Renal pelvis (tissue), 4 donors: ENCODE measurements around the gene AGAP1. TPM values are rescaled to one million over a fixed set of nuclear protein-coding genes. Genes with fewer than 3 reads are reported as not detected.

Experiments
- DNase-seq: peaks from one replicate; pipeline ENCODE4 v3.0.0-alpha.2; 2013
- polyA plus RNA-seq, 3 donors: library from polyadenylated mRNA; unstranded; fragments of 120-200 nt; gene quantifications; one replicate each; pipeline ENCODE4 v1.2.1, GENCODE V29; 2013; ENCODE audit not compliant: insufficient read length in 3 of 3

Gene AGAP1
- polyA plus RNA-seq, 3 donors: 20.5 to 23.8 (median 21.0) TPM

GRCh38 chr2:235804676-235805075, 310.8 kb downstream of the AGAP1 start:
- no peak for DNase-seq

DNA sequence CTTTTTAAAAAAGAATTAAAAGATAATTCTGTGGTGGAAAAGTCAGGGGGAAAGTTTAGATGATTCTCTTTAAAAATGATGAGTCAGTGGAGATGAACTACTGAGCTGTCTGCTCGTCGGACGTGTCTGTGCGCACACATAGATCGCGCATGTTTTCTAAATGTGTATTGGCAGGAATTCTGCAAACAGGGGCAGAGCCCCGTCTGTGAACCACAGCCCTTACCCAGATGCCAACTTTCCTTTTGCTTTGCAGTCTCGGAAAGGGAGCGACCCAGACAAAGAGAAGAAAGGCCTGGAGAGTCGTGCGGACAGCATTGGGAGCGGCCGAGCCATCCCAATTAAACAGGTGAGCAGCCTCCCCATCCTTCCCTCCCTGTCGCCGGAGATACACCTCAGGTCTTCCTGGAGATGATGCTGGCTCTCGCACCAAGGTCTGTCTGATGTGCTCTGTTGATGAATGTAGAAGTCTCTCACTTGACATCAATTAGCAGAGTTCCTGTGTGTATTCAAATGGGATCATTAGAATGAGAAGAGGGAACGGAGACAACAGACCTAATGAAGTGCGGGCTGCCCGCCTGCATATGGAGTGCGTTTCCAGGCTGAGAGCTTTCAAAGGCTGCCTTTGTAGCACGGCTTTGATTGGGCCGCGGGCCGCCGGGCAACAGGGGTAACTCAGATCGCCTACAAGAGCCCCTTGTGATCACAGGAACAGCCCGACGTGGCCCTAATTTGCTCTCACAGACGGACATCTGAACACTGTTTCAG, 313.3 kb downstream of the AGAP1 start:
- DNase-seq: no peak

DNA sequence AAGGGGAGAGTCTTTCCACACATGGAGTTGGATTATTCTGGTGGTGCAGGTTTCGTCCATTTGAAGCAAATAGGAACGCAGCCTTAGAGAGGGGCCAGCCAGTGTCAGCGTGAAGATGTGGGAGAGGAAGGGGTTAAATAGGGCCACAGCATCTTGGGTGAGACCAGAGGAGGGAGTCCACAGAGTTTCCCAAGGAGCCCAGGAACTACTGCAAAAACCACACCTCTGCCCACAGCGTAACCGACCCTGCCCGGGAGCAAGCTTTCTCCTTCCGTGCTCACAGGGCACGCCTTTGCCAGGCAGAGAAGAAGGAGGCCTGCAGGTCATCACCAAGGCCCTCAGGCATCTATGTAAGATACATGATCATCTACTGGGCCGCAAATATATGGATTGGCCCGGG, 314.5 kb downstream of the AGAP1 start:
- no peak for DNase-seq

- no peak for DNase-seq
Observed at GRCh38 chr2:235810252-235810651, 316.4 kb downstream of the AGAP1 start.

DNA sequence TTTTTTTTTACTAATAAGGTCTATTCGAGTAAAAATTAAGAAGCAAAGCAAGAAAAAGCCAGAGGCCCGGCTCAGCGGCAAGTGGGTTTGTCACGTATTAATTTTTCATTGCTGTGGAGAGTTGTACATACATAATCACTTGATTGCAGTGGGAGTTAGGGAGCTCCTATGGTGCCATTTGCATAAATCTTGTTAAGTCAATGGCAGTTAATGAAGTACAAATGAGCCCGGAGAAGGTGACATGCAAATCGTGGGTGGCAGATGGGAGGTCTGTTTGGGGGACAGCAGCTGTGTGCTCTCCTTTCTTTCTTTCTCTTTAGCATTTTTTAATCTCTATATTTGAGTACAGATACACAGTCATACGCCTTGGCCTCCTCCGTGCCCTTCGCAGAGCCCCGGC, 317.0 kb downstream of the AGAP1 start:
- DNase-seq: no peak

DNA sequence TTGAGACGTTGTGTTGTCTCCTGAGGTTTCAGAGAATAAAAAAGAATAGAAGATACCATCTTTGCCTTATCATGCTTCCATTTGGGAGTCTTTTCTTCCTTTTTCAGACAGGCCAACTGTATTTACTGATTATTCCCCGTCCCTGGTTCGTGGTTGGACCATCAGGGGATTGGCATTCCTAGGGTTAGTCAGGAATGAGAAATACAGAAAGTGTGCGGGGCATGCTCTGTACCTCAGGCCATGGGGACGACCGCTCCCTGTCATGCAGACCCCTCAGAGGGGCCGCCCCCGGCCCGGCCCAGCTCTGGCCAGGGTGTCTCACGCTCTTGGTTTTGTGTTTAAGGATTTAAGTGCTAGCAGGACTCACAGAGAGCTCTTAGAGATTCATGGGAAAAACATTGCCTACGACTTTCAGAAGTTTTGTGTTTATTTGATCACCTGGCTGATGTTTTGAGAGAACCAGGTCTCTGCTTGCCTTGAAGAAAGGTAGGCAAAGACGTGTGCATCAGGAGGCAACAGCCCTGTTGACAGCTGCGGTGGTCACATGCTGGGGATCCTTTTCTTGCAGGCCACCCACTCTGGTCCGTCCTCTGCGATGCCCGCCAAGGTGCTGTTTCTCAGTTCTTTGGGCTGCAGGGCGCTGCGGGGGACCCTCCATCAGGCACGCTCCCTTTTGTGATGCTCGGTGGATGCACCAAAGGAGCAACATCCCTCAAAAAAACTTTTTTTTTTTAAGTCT, 317.8 kb downstream of the AGAP1 start:
- DNase-seq: no peak

- DNase-seq: no peak
Observed at GRCh38 chr2:235812185-235812665, 318.4 kb downstream of the AGAP1 start.

- DNase-seq: no peak
Observed at GRCh38 chr2:235813398-235813797, 319.6 kb downstream of the AGAP1 start.

- no peak for DNase-seq
Observed at GRCh38 chr2:235820571-235820970, 326.7 kb downstream of the AGAP1 start.

DNA sequence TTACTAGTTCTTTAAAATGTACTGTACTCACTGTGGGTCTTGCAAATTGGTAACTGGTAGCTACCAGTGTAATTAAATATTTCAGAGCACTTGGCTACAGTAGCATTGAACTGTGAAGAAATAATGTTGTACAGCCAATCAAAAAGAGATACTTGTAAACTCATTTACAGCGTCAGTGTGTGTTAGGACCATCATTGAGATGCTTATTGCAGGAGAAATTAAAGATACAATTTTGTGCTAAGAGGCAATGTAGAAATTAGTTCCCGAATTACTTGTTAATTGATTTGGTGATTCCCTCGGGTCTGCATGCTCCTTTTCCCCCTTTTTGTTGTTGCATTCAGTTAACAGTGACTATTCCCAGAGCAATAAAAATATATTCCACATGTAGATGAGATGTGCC, 330.5 kb downstream of the AGAP1 start:
- DNase-seq: no peak

- DNase-seq: no peak
Observed at GRCh38 chr2:235825946-235826345, 332.1 kb downstream of the AGAP1 start.

DNA sequence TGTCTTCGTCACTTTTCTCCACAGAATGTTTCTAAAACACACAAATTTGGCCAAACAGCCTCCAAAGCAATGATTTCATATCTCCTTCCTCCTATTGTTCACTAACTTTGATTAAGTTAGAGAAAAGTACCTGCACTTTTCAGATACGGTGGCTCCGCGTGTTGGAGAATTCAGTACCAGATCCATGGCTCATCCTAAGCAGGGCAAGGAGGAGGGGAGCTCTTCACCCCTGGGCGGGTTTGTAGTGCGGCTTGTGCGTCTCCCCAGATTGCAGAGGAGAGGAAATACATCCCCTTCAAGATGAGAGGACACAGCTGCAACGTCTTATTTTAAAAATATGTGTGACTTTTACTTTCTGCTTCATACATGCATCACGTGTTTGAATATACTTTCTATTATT, 333.0 kb downstream of the AGAP1 start:
- DNase-seq: no peak

- DNase-seq: peak; percentile 62
Observed at GRCh38 chr2:235827585-235827992, 333.7 kb downstream of the AGAP1 start.

- DNase-seq: no peak
Observed at GRCh38 chr2:235829726-235830125, 335.9 kb downstream of the AGAP1 start.

DNA sequence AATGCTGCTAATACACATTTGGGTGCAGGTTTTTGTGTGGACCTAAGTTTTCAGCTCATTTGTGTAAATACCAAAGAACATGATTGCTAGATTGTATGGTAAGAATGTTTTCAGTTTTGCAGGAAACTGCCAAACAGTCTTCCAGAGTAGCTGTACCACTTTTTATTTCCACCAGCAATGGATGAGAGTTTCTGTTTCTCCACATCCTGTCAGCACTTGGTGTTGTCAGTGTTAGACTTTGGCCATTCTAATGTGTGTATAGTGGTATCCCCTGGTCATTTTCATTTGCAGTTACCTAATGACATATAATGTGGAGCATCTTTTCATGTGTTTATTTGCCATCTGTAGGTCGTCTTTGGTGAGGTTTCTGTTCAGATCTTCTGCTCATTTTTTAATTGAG, 337.9 kb downstream of the AGAP1 start:
- no peak for DNase-seq

- no peak for DNase-seq
Observed at GRCh38 chr2:235832941-235833340, 339.1 kb downstream of the AGAP1 start.

GRCh38 chr2:235833971-235834620, 340.3 kb downstream of the AGAP1 start:
- DNase-seq: no peak

DNA sequence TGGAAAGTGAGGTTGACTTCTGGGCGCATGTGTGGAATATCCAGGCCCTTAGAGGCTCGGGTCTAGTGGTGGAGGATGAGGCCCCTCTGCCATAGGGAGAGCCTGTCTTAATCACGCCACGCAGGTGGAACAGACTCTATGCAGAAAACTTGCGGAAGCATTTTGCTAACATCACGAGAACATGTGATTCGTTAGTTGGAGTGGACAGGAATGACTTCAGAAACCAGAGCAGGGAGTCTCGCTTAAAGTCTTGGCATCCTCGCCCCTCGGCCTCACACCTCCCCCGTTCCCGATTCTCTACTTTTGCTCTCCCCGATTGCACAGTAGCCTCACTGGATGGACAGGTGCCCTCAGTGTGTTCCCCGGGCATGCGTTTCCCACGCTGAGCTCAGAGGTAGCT, 340.9 kb downstream of the AGAP1 start:
- no peak for DNase-seq

DNA sequence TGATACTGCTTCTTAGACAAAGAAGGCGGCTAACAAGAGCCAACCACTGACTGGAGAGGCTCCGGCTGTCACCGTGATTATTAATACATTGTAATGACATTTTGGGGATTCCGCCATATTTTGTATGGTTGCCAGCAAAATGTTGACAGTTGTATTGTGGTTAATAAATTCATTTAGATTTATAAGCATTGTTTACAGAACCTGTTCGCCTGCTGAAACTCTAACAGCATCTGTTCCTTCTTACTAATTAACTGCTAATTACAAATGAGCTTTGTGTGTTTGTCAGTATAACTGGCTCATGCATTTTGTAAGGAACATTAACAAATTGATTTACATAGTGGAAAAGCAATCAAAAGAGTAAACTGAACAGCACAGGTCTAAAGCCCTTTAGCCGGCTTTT, 342.0 kb downstream of the AGAP1 start:
- no peak for DNase-seq

DNA sequence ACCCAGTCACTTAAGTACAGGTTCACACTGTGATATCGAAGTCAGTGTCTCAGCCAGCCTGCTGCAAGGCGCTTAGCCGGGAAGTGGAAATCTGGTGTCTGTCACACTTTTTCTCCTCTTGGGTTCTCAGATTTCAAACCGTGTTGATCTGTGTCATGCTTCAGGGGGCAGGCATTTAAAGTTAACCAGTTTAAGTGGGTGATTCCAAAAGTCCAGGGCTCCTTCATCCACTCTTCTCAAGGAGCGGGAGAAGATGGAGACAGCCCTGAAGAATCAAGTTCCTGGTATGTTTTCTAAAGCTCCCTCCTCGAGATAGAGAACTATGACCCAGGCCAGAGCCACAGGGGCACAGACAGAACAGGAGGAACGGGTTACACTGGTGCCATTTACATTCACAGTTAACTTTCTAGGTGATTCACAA, 342.7 kb downstream of the AGAP1 start:
- DNase-seq: peak; percentile 75

GRCh38 chr2:235839226-235839625, 345.4 kb downstream of the AGAP1 start:
- DNase-seq: no peak

GRCh38 chr2:235839974-235840373, 346.1 kb downstream of the AGAP1 start:
- DNase-seq: no peak

DNA sequence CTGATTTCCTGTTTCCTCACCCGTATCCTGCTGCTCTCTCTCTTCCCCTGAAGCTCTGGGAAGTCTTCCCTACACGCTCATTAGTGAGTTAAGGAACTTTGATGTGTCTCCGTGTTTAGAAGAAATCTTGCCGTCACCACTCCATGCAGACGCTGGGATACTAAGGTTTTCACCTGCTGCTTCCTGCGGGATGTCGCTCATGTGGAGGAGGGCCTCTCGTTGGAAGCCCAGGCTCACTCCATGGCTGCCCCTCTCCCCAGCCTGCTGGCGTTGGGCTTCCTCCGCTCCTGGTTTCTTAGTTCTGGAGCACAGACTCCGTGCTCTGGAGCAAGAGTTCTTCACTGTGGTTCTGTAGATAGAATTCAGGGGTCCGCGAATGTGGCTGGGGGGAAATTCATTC, 348.0 kb downstream of the AGAP1 start:
- DNase-seq: no peak
